WTC11 (cell line): ENCODE results near the gene RFX4.

Experiments used
- ATF3 ChIP-seq: sonication (generic); formaldehyde crosslinking; conservative IDR thresholded peaks from 2 replicates; pipeline ENCODE4 v1.8.1; 2022; ENCODE audit warnings: mild to moderate bottlenecking, missing genetic modification reagents
- CREM ChIP-seq: sonication (generic); formaldehyde crosslinking; IDR thresholded peaks from 2 replicates; pipeline ENCODE4 v1.8.1; 2022; ENCODE audit warnings: mild to moderate bottlenecking, missing genetic modification reagents, moderate library complexity
- CTCF ChIP-seq: fragments of 200-600 bp; IDR thresholded peaks from 2 replicates; pipeline ENCODE4 v1.8.0; 2022; ENCODE audit warnings: antibody characterized with exemption
- FOXP1 ChIP-seq: sonication (generic); formaldehyde crosslinking; IDR thresholded peaks from 2 replicates; pipeline ENCODE4 v1.8.0; 2022; ENCODE audit warnings: missing genetic modification reagents, mild to moderate bottlenecking, moderate library complexity, borderline replicate concordance
- GABPB1 ChIP-seq: sonication (generic); formaldehyde crosslinking; IDR thresholded peaks from 2 replicates; pipeline ENCODE4 v1.8.1; 2023; ENCODE audit warnings: mild to moderate bottlenecking, missing genetic modification reagents
- JUN ChIP-seq: sonication (generic); formaldehyde crosslinking; IDR thresholded peaks from 2 replicates; pipeline ENCODE4 v1.8.0; 2023; ENCODE audit warnings: mild to moderate bottlenecking, missing genetic modification reagents
- SMAD3 ChIP-seq: sonication (generic); formaldehyde crosslinking; IDR thresholded peaks from 2 replicates; pipeline ENCODE4 v1.8.0; 2022; ENCODE audit warnings: missing genetic modification reagents, mild to moderate bottlenecking, borderline replicate concordance
- SMAD4 ChIP-seq: sonication (generic); formaldehyde crosslinking; IDR thresholded peaks from 2 replicates; pipeline ENCODE4 v1.8.0; 2022; ENCODE audit warnings: mild to moderate bottlenecking, missing genetic modification reagents
- ZNF121 ChIP-seq: sonication (generic); formaldehyde crosslinking; IDR thresholded peaks from 2 replicates; pipeline ENCODE4 v1.8.0; 2023; ENCODE audit warnings: missing genetic modification reagents

GRCh38 chr12:106719879-106720278 is 137.1 kb downstream of the RFX4 start:
- TF ChIP-seq ATF3 (no peak), CTCF (no peak), ZNF121 (CRISPR knock-in tag) (no peak), SMAD3 (no peak), SMAD4 (CRISPR knock-in tag) (no peak), GABPB1 (CRISPR knock-in tag) (no peak), FOXP1 (CRISPR knock-in tag) (no peak), JUN (CRISPR knock-in tag) (no peak), CREM (no peak)
